Measurements from ENCODE around the gene CYTH4.
A peak's percentile ranks its signal among the peaks of the same experiment; 100 is the strongest.
"Not testable (repeated sequence)": the region's sequence is repeated elsewhere in the genome, so short reads cannot be mapped to it uniquely, and the experiment has no call there.

CYTH4 gene

DNA sequence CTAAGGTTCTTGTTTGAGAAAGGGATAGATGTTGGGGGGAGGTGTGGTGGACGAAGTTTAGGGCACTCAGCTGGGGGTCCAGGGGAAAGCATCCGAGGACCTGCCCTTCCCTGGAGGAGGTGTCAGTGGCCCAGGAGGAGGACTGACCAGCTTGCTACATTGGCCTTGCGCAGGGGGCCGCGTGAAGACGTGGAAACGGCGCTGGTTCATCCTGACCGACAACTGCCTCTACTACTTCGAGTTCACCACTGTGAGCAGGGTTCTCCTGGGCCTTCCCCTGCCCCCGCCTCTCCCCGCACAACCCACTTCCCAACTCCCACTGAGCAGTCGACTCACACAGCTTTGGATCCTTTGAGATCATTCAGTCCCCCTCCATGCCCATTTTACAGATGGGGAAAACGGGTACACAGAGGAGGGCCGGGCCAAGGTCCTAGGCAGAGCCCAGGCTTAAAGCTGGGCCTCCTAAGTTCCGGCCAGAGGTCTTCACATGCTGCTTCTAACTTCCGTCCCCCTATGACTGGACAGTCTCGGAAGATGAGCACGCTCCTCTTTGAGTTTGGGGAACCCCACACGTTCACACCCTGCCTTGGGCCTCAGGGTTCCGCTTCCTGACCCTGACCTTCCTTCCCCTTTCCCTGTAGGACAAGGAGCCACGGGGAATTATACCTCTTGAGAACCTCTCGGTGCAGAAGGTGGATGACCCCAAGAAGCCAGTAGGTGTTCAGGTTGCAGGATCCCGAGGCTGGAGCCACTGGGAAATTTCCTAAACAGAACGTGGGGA is 28.7 kb downstream of the CYTH4 start:
- no peak for DNase-seq

DNA sequence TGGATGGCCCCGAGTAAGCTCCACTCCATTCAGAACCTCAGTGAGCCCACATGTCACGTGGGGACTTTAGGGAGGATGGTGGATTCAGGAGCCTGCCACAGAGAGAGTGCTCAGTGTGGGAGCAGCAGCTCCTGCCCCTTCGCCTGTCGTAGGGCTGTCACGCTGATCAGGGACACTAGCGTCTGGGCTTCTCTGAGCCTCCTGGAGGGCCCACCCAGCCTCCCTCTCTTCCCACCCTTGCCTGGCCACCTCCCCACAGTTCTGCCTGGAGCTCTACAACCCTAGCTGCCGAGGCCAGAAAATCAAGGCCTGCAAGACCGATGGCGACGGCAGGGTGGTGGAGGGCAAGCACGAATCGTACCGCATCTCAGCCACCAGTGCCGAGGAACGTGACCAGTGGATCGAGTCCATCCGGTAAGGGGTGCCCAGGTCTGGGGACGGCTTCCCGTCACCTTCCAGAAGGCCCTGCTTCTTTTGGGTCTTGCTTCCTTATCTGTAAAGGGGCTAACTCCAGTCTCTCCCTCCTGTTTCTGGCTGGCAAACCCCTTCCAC is 29.5 kb downstream of the CYTH4 start:
- no peak for DNase-seq

- no peak for DNase-seq
Observed at GRCh38 chr22:37312549-37313183, 30.4 kb downstream of the CYTH4 start.

DNA sequence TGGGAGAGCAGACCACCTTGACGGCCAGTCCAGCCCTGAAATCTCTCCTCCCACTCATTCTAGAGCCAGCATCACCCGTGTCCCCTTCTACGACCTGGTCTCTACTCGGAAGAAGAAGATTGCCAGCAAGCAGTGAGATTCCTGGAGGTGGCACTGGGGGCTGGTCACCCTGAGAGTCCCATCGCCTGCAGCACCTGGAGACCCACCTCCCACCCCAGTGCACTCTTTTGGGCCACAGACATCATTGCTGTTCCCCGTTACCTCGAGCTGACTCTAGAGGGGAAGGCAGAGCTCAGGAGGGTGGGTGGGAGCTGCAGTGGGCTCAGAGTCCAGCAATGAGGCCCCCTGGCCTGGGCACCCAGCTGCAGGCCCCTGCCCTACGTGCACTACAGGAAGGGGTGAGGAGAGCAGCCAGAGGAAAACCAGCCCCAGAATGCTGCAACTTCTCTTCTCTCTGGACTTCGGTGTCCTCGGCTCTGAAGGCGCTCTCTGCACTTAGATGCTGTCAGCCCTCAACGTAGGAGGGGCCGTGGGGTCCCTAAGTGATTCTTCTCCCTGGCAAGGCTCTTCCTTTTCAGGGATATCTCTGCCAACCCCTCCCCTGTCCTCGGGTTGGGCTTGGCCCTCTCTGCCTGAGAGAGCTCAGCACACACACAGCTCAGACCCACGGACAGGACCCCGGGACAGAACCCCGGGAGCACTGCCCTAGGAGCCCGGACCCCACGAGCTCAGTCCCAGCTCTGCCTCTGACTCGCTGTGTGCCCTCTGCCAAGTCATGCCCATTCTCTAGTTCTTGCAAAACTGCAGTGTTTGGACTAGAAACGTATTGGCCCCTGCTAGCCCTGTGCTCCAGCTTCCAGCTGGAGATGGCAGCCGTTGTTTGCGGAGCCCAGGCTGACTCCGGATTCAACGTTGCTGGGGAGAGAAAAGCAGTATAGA is 31.3 kb downstream of the CYTH4 start:
- DNase-seq: no peak

DNA sequence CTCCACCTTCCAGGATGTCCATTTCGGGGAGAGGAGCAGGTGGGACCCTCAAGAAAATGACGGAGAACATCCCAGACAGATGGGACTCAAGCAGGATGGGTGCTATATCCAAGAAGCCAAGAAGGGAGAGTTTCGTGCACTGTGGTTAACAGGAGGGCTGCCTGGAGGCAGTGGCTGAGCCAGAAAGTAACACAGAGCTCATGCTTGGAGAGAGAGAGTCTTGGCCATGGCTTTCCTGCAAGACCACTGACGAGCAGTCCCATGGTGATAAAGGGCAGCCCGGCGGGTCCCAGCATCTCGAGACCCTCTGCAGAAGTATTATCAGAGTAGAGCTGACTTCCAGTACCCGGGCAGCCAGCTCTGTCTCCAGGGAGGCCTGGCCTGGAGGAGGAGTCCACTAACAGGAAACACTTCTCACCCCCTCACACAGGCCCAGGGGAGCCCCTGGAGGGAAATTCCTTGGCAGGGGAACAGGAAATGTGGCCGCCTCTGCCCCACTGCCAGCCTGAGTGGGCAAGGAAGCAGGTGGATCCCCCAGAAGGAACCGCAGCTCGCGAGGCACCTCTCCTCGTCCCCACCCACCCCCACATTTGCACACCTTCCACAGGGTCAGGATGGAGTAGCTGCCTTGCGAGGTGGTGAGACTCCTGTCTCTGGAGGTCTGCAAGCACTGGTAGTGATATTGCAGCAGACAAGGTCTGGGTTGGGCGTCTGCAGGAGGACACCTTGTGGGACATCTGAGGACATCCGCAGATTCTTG is 32.2 kb downstream of the CYTH4 start:
- DNase-seq: no peak

DNA sequence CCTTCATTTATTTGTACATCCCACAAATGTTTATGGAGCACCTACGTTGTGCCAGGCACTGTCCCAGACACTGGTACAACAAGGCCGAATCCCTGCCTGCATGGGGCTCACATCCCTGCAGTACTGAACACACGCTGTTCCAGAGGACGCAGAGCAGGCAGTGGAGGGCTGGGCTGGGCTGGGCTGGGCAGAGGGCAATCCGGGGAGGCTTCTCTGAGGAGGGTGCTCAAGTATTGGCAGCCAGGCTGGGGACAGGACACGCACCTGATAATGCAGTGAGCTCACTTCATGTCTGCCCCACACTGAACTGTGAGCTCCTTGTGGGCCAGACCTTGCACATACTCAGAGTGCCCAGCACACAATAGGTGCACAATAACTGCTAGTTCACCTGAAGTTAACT is 34.1 kb downstream of the CYTH4 start:
- DNase-seq: no peak

- peak; percentile 42 to 81 for DNase-seq
Observed at GRCh38 chr22:37316875-37317371, 34.6 kb downstream of the CYTH4 start.

GRCh38 chr22:37317698-37318210 is 35.4 kb downstream of the CYTH4 start:
- DNase-seq: no peak

DNA sequence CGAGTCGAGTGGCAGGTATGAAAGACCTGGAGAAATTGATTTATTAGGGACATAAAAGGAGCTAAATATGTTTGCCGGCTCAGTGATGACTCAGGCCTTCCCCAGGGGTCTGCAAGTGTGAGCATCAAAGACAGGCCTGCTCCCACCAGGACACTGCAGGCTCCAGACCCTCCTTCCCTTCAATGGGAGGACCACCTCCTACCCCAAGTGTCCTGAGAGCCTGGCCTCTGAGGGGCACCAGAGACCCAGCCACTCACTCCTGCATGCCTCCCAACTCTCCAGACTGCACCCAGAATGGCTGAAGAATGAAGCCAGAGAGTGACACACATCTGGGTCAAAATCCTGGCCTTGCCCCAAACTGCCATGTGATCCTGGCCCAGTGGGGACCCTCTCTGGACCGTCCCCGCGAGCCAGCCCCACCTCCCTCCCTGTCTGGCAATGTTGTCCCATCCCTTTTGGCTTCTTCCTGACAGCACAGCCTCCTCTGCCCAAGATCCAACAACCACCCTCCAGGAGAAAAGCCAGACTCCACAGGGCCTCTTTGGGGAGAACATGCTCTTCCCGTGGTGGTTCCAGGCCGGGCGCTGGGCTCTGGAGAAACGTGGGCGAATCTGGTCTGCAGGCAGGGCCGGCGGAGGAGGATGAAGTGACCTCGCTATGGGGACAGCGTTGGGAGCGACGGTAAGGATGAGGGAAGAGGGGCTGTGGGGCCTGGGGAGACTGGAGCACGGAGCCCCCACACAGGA is 36.2 kb downstream of the CYTH4 start:
- no peak for DNase-seq

GRCh38 chr22:37319469-37319868 is 37.2 kb downstream of the CYTH4 start:
- DNase-seq: no peak

GRCh38 chr22:37320726-37321677 is 38.7 kb downstream of the CYTH4 start:
- DNase-seq: peak; percentile 49

GRCh38 chr22:37324340-37325038 is 42.2 kb downstream of the CYTH4 start:
- peak; percentile 19 to 73 for DNase-seq

- DNase-seq: no peak
Observed at GRCh38 chr22:37325039-37325395, 42.7 kb downstream of the CYTH4 start.

GRCh38 chr22:37326726-37327125 is 44.4 kb downstream of the CYTH4 start:
- no peak for DNase-seq

- DNase-seq: no peak
Observed at GRCh38 chr22:37328017-37328416, 45.7 kb downstream of the CYTH4 start.

GRCh38 chr22:37328538-37329237 is 46.4 kb downstream of the CYTH4 start:
- not testable (repeated sequence) for DNase-seq

GRCh38 chr22:37329238-37330140 is 47.2 kb downstream of the CYTH4 start:
- no peak for DNase-seq
